Measurements from ENCODE around the gene ACTL8.

Gene ACTL8

DNA sequence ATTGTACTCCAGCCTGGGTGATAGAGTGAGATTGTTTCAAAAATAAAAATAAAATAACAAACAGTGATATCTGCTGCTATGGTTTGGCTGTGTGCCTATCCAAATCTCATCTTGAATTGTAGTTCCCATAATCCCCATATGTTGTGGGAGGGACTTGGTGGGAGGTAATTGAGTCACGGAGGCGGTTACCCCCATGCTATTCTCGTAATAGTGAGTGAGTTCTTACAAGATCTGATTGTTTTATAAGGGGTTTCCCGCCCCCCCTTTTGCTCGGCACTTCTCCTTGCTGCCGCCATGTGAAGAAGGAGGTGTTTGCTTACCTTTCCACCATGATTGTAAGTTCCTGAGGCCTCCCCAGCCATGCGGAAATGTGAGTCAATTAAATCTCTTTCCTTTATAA lies 47.8 kb downstream of the ACTL8 start:
- no peak overlapping the region for H3K27ac ChIP-seq
- TF ChIP-seq, protein P1, sequence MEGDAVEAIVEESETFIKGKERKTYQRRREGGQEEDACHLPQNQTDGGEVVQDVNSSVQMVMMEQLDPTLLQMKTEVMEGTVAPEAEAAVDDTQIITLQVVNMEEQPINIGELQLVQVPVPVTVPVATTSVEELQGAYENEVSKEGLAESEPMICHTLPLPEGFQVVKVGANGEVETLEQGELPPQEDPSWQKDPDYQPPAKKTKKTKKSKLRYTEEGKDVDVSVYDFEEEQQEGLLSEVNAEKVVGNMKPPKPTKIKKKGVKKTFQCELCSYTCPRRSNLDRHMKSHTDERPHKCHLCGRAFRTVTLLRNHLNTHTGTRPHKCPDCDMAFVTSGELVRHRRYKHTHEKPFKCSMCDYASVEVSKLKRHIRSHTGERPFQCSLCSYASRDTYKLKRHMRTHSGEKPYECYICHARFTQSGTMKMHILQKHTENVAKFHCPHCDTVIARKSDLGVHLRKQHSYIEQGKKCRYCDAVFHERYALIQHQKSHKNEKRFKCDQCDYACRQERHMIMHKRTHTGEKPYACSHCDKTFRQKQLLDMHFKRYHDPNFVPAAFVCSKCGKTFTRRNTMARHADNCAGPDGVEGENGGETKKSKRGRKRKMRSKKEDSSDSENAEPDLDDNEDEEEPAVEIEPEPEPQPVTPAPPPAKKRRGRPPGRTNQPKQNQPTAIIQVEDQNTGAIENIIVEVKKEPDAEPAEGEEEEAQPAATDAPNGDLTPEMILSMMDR (conservative IDR thresholded peaks at IDR 0.05) = no peak

DNA sequence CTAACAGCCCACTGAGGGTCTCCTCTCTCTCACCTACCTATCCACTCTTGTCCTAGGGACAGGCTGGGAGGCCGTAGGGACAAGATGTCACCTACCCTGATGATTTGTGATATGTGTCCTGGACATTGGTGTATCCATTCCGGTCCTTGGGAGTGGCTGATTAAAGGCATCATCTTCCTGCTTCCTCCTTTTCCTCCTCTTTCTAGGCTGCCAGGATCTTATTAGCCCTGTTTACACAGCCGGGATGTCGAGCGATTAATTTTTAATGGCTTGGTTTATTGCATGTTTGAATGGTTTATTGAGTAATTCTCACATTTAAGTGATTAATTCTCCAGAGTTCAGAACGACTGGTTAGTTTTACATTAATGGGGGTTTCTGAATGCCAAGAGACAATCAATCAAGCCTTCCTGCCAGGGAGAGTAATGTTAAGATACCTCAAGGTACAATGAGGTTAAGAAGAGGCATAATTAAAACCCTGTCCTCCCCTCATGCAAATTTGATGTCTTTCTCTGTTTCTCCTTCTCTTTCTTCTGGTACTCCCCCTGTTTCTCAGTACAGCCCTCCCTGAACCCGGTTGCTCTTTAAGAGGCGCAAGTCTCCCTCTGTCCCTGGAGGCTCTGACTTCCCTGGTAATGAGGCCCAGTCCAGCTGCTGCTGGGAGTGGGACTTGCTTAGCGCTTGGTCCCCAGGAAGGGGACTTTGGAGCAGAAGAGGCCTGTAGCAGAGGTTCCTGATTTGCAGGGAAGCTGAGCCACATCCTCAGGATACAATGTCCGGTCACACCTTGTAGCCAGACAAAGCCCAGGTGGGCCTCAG lies 50.9 kb downstream of the ACTL8 start:
- H3K27ac ChIP-seq = no peak overlapping the region
- TF ChIP-seq, protein P1 (conservative IDR thresholded peaks at IDR 0.05) = no peak

DNA sequence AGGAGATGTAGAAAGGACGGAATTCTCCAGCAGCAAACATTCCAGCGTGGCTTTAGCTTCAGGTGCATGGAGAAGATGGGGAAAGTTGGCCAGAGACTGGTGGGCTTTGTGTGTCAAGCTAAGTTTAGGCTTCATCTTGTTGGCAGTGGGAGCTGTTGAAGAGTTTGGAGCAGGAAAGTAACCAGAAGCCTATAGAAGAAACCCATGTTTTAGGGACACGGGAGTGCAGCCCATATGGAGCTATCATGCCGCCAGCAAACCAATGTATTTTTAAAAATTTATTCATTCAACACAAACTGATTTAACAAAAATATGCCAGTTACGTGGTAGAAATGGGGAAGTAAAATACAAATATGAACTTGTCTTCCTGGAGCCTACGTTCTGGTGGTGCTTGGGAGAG lies 53.7 kb downstream of the ACTL8 start:
- H3K27ac ChIP-seq = no peak overlapping the region
- TF ChIP-seq, protein P1 (conservative IDR thresholded peaks at IDR 0.05) = no peak

DNA sequence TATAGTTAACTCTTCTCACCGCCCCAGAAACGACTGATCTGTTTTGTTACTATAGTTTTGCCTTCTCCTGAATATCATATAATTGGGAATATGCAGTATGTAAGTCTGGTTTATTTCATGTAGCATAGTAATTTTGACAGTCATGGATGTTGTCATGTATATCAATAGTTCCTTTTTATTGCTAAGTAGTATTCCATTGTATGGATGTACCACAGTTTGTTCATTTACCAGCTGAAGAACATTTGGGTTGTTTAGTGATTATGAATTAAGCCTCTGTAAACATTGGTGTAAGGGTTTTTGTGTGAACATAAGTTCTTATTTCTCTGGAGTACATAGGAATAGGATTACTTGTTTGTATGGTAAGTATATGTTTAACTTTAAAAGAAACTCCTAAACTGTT lies 55.5 kb downstream of the ACTL8 start:
- H3K27ac ChIP-seq = no peak overlapping the region
- TF ChIP-seq, protein P1 (conservative IDR thresholded peaks at IDR 0.05) = no peak

DNA sequence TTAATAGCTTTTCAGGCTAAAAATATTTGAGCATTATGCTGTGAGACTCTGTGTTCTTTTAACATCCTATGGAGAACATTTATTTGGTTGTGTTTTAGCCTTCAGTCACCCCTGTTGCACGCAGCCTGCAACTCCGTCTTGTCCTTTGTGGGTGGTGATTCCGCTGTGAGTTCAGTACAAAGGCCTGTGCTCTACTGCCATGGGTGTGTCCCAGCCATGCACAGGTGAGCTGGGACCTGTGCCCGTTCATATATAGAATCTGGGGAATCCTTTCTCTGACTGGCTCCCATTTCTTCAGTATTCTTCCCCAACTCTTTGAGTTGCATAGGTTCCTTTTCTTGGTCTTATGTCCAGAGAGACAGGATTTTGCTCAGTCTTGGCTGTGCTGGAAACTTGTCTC lies 61.4 kb downstream of the ACTL8 start:
- TF ChIP-seq, protein P1 (conservative IDR thresholded peaks at IDR 0.05) = no peak
- no peak overlapping the region for H3K27ac ChIP-seq

DNA sequence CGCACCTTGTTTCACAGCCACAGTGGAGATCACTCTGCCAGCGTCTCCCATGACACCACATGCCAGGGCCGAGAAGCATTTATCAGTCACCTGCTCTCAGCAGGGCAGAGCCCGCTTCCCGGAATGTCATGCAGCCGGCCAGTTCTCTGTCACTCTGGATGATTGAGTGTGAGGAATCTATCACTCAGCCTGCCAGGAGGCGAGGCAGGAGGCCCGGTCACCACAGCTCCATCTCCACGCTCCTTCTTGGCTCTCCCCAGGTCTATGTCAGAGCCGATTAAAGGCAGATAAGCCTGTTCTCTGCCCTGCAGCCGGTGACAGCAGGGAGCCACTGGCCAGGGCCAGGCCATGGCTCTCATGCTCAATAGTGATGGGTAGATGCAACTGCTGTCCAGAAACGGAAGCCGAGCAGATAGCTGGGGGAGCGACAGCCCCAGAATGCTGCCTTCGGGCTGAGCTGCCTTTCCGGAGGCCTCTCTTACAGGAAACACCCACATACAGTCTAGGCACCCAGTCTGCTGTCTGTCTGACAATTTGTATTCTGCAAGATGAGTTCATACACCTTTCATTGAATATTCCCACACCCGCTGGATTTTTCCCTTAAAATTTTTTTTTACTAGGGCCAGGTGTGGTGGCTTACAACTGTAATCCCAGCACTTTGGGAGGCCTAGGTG lies 64.1 kb downstream of the ACTL8 start:
- TF ChIP-seq, protein P1 (conservative IDR thresholded peaks at IDR 0.05) = no peak
- H3K27ac ChIP-seq = no peak overlapping the region

DNA sequence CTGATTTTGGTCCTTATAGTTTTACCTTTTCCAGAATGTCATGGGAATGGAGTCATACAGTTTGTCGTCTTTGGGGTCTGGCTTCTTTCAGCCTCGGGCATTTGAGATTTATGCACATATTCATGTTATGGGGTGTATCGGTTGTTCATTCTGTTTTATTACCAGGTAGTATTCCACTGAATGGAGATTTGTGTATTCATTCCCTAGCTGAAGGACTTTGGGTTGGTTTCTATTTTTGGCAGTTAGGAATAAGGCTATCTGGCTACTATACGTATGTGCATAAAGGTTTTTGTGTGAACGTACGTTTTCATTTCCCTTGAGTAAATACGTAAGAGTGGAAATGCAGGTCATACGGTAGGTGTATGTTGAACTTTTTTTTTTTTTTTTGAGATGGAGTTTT lies 65.1 kb downstream of the ACTL8 start:
- TF ChIP-seq, protein P1 (conservative IDR thresholded peaks at IDR 0.05) = no peak

More for the DNA sequence above, 65.1 kb downstream of the ACTL8 start:
- no peak overlapping the region for H3K27ac ChIP-seq
